HepG2 (cell line): Measurements from ENCODE around the gene UQCRC2. TPM values are rescaled to one million over a fixed set of nuclear protein-coding genes. Genes with fewer than 3 reads are reported as not detected.

Experiments
- ASH2L ChIP-seq: fragments of 300-600, 200-600 bp; sonication (generic); IDR thresholded peaks from 2 replicates; pipeline ENCODE4 v1.7.0; 2017; ENCODE audit warnings: low read depth, mild to moderate bottlenecking, moderate library complexity, mixed read lengths, low read length; ENCODE audit not compliant: insufficient read length
- ATF2 ChIP-seq: sonication (generic); formaldehyde crosslinking; IDR thresholded peaks from 2 replicates; pipeline ENCODE4 v1.4.0; 2020; ENCODE audit warnings: missing genetic modification reagents
- CREB1 ChIP-seq, 2 experiments: fragments of 450-650 bp in 1 of 2; IDR thresholded peaks; 2 replicates each; pipeline ENCODE4 v1.6.1; 2016 to 2017; ENCODE audit warnings: control low read depth in 1 of 2, mild to moderate bottlenecking in 1 of 2, missing compliant biosample characterization in 1 of 2, missing genetic modification characterization in 1 of 2
- EZH2 ChIP-seq: conservative IDR thresholded peaks from 2 replicates; pipeline ENCODE4 v1.6.1; 2012; ENCODE audit warnings: mild to moderate bottlenecking, low read depth, low read length, moderate library complexity
- FOXJ3 ChIP-seq: sonication (generic); formaldehyde crosslinking; IDR thresholded peaks from 2 replicates; pipeline ENCODE4 v1.4.0; 2020; ENCODE audit warnings: missing genetic modification reagents, mild to moderate bottlenecking, borderline replicate concordance
- FOXP1 ChIP-seq, 2 experiments: fragments of 450-650 bp in 1 of 2; IDR thresholded peaks; 2 replicates each; pipeline ENCODE4 v1.6.1; 2017 to 2018; ENCODE audit warnings: antibody characterized with exemption in 1 of 2
- GZF1 ChIP-seq: sonication (generic); formaldehyde crosslinking; IDR thresholded peaks from 2 replicates; pipeline ENCODE4 v1.5.1; 2020; ENCODE audit warnings: mild to moderate bottlenecking, missing genetic modification reagents
- KLF12 ChIP-seq: sonication (generic); formaldehyde crosslinking; IDR thresholded peaks from 2 replicates; pipeline ENCODE4 v1.4.0; 2020; ENCODE audit warnings: missing genetic modification reagents, borderline replicate concordance
- MED8 ChIP-seq: sonication (generic); formaldehyde crosslinking; IDR thresholded peaks from 2 replicates; pipeline ENCODE4 v1.8.1; 2023; ENCODE audit warnings: mild to moderate bottlenecking, missing genetic modification reagents; ENCODE audit not compliant: insufficient replicate concordance
- NAIF1 ChIP-seq: sonication (generic); formaldehyde crosslinking; IDR thresholded peaks from 2 replicates; pipeline ENCODE4 v1.5.0; 2020; ENCODE audit warnings: mild to moderate bottlenecking, missing genetic modification reagents, borderline replicate concordance
- NFKB2 ChIP-seq: sonication (generic); formaldehyde crosslinking; IDR thresholded peaks from 2 replicates; pipeline ENCODE4 v1.4.0; 2020; ENCODE audit warnings: missing genetic modification reagents, borderline replicate concordance
- NR1H2 ChIP-seq: sonication (generic); formaldehyde crosslinking; IDR thresholded peaks from 2 replicates; pipeline ENCODE4 v1.8.1; 2022; ENCODE audit warnings: low read depth, missing genetic modification reagents, borderline replicate concordance
- PHB2 ChIP-seq: fragments of 450-650 bp; IDR thresholded peaks from 2 replicates; pipeline ENCODE4 v1.6.1; 2018; ENCODE audit not compliant: partially characterized antibody
- SIX1 ChIP-seq: sonication (generic); formaldehyde crosslinking; IDR thresholded peaks from 2 replicates; pipeline ENCODE4 v1.4.0; 2020; ENCODE audit warnings: missing genetic modification reagents, borderline replicate concordance
- TBL1XR1 ChIP-seq: fragments of 150-350 bp; IDR thresholded peaks from 2 replicates; pipeline ENCODE4 v1.6.1; 2014; ENCODE audit warnings: borderline replicate concordance, low read length; ENCODE audit not compliant: partially characterized antibody
- ZBTB44 ChIP-seq: sonication (generic); formaldehyde crosslinking; IDR thresholded peaks from 2 replicates; pipeline ENCODE4 v1.4.0; 2020; ENCODE audit warnings: missing genetic modification reagents
- ZNF18 ChIP-seq: sonication (generic); formaldehyde crosslinking; IDR thresholded peaks from 2 replicates; pipeline ENCODE4 v1.8.0; 2022; ENCODE audit warnings: mild to moderate bottlenecking, missing genetic modification reagents; ENCODE audit not compliant: insufficient replicate concordance
- ZNF256 ChIP-seq: sonication (generic); formaldehyde crosslinking; conservative IDR thresholded peaks from 2 replicates; pipeline ENCODE4 v1.4.0; 2020; ENCODE audit warnings: missing genetic modification reagents
- ZNF510 ChIP-seq: sonication (generic); formaldehyde crosslinking; IDR thresholded peaks from 2 replicates; pipeline ENCODE4 v1.4.0; 2020; ENCODE audit warnings: low read depth, mild to moderate bottlenecking, missing genetic modification reagents
- ZNF672 ChIP-seq: sonication (generic); formaldehyde crosslinking; IDR thresholded peaks from 2 replicates; pipeline ENCODE4 v1.8.1; 2022; ENCODE audit warnings: missing genetic modification reagents
- ZNF788 ChIP-seq: sonication (generic); formaldehyde crosslinking; IDR thresholded peaks from 2 replicates; pipeline ENCODE4 v1.5.0; 2020; ENCODE audit warnings: mild to moderate bottlenecking, missing genetic modification reagents, borderline replicate concordance
- ZSCAN30 ChIP-seq: sonication (generic); formaldehyde crosslinking; IDR thresholded peaks from 2 replicates; pipeline ENCODE4 v1.5.0; 2020; ENCODE audit warnings: mild to moderate bottlenecking, missing genetic modification reagents
- polyA plus RNA-seq, 8 experiments: library from polyadenylated mRNA; depleted of rRNA in 3 of 8; stranded (reverse) in 7 of 8; unstranded in 1 of 8; fragments of >200 nt; fragmentation: Illumina TruSeq in 4 of 8; extraction: Trizol in 4 of 8; gene quantifications; 2 replicates each; pipeline versions ENCODE4 v1.2.1 to v1.2.3, GENCODE V29; 2011 to 2016; ENCODE audit warnings: low read depth in 4 of 8, missing spikeins in 1 of 8, mixed read lengths in 1 of 8; ENCODE audit not compliant: insufficient read depth in 1 of 8
- total RNA-seq, 5 experiments: library from RNA; depleted of rRNA; stranded (reverse); fragments of >200 nt; fragmentation: Illumina TruSeq; extraction: Trizol; gene quantifications; 2 replicates each; pipeline ENCODE4 v1.2.3, GENCODE V29; 2016; ENCODE audit warnings: low read depth in 1 of 5
- TF ChIP-seq, protein P1 (sequence below): sonication (generic); formaldehyde crosslinking; IDR thresholded peaks from 2 replicates; pipeline ENCODE4 v1.4.0; 2020; ENCODE audit warnings: missing genetic modification reagents

UQCRC2 gene
- total and polyA plus RNA-seq, 2 of the 13 experiments (the other 11 are each of a cell fraction or from before 2014, with no cell fraction given): 442 to 536 TPM

GRCh38 chr16:21952793-21953540, at the start of gene UQCRC2 (continued):
- no peak for TF ChIP-seq KLF12 (CRISPR knock-in tag)
- peak; percentile 64 for TF ChIP-seq ATF2 (CRISPR knock-in tag)
- peak; percentile 29; the same call in 1 of the 2 replicates for TF ChIP-seq NFKB2 (CRISPR knock-in tag)
- no peak for TF ChIP-seq EZH2
- TF ChIP-seq, protein P1, sequence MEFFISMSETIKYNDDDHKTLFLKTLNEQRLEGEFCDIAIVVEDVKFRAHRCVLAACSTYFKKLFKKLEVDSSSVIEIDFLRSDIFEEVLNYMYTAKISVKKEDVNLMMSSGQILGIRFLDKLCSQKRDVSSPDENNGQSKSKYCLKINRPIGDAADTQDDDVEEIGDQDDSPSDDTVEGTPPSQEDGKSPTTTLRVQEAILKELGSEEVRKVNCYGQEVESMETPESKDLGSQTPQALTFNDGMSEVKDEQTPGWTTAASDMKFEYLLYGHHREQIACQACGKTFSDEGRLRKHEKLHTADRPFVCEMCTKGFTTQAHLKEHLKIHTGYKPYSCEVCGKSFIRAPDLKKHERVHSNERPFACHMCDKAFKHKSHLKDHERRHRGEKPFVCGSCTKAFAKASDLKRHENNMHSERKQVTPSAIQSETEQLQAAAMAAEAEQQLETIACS (CRISPR knock-in tag): 0 out of 2 replicates have a peak, but pooled peaks have one; percentile 16
- TF ChIP-seq NAIF1 (CRISPR knock-in tag): no peak
- no peak for TF ChIP-seq ZNF256
- TF ChIP-seq FOXJ3: no peak
- peak; percentile 86 for TF ChIP-seq ZNF788 (CRISPR knock-in tag)
- TF ChIP-seq CREB1 (IDR thresholded peaks at IDR 0.05): peak; percentile 95
- TF ChIP-seq CREB1 (CRISPR knock-in tag; IDR thresholded peaks at IDR 0.05): peak; percentile 94
- TF ChIP-seq PHB2: no peak
- TF ChIP-seq NR1H2 (CRISPR knock-in tag): no peak
- TF ChIP-seq MED8: peak; percentile 87
- TF ChIP-seq ZBTB44: peak; percentile 79
- TF ChIP-seq SIX1 (CRISPR knock-in tag): peak; percentile 43; the same call in 1 of the 2 replicates
- 0 out of 2 replicates have a peak, but pooled peaks have one; percentile 91 for TF ChIP-seq GZF1 (CRISPR knock-in tag)
- TF ChIP-seq FOXP1 (IDR thresholded peaks at IDR 0.05): no peak
- no peak for TF ChIP-seq FOXP1 (CRISPR knock-in tag; IDR thresholded peaks at IDR 0.05)
- TF ChIP-seq ASH2L: peak; percentile 100
- peak; percentile 95 for TF ChIP-seq ZNF18 (CRISPR knock-in tag)
- TF ChIP-seq ZNF510 (CRISPR knock-in tag): no peak
- no peak for TF ChIP-seq ZNF672
- TF ChIP-seq TBL1XR1: no peak
- TF ChIP-seq ZSCAN30: no peak
